NOMO-1 (cell line): ENCODE measurements around the gene LRIG1.

Experiments used
- DNase-seq, 2 experiments: peaks; one replicate each; lab custom pipeline; 2025; ENCODE audit not compliant: unreplicated experiment in 2 of 2; lab: John Stamatoyannopoulos, UW

Gene LRIG1

DNA sequence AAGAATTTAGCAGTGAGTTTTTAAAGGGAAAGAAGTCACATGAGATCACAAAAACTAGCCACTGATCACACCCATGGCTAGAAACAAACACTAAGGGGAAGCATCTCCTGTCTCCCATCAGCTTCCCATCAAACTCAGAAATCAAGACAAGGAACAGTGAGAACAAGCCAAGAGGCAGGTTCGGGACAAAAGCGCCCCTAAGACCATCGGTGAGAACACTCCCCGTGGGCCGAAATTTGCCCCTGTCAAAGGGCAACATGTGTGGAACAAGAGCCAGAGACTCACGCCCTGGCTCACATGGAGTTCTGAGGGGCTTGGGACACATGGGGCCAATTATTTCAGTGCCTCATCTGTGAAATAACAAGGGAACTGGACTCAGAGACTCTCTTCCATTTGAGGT is 49.1 kb downstream of the LRIG1 start:
- no peak for DNase-seq

DNA sequence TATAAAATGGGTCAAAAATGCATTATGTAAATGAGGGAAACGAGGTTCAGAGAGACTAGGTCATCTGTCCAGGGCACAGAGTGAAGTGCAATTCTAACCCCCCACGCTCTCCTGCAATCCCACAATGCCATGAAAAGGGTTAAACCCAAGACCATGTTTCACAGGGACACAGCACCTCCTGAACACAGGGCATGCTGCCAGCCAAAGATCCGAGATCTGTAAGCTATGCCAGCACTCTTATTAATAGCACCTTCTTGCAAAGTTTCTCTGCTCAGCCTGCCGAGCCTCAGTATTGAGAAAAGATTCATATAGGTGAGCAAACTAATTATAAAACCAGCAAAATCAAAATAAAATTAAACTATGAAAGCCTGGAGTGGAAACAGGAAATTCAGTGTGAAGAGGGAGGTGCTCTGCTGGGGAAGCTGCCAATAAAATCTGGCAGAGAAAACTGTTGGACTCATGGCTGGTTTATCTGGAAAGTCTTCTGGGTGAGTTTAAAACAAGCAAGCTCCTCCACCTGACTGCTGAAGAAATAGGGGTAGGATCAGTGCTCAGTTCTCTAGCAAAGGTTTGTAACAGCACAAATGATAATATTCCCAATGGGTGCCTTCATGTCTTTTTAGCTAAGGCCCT is 50.3 kb downstream of the LRIG1 start:
- no peak for DNase-seq

DNA sequence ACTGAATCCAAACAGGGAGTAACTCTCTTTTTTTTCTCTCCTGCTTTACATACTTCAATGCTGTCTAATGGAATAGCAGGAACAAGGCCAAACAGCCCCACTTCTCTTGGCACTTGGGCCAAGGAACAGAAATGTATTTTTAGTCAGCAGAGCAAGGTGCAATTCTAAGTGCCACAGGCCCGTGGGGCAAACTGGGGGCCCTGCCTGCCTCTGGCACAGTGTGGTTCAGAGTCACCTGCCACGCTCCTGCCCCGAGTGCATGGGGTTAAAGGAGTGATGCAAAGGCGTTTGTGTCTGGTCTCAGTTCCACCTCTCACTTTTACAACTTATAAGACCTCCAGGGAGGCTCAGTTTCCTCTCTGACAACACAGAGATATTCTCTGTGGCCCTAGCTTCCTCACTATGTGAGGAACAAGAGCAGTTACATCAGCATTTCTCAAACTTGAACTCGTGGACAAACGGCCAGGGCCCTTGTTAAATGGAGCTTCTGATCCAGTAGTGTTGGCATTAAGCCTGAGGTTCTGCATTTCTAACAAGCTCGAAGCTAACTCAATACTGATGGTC is 51.3 kb downstream of the LRIG1 start:
- DNase-seq, result peak in 1 of 2 experiments; percentile 5

DNA sequence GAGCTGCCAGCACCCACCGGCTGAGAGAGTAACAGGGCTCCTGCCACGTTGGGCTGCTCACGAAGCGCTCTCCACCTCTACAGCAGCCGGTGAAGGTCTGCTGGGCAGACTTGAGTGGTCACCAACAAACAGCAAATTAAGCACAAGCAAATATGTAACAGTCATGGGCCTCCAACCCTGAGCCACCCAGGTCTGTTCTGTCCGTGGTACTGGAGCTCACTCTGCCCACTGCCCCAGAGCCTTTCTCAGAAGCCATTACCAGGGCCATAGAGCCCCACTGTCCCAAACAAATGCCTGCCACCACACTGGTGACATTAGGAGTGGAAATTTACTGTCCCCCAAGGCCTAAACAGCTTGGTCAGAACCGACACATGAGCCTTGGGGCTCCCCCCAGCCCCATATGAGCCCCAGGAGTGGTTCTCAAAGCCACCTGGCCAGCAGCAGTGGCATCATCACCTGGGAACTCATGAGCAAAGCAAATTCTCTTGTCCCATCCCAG is 56.6 kb downstream of the LRIG1 start:
- no peak for DNase-seq

DNA sequence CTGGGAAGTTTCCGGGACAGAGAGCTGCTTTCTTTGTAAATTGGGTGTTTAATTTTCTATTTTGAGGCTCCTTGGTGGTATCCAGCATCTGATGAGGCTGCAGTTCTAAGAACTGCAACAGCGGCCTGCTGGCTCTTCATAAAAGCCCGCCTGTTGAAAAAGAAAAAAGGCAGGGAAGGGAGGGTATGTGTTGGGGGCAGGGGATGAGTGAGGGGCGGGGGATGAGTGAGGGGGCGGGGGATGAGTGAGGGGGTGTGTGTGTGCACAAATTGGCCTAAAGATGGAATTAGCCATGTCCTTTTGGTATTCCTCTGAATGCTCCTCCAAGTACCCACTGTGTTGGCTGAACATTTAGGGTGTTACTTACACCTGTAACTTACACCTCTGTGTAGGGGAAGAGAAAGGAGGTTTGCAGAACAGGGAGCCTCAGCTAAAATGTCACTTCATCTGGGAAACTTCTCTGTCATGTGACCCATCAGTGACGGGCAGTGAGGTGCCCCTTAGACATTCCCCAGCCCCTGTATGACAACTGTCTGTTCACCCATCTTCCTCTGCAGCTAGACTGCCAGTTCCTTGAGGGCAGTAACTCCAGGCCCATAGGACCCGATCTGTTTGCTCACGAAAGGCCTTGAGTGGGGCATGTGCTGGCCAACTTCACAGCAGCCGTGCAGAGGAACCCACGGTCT is 57.6 kb downstream of the LRIG1 start:
- DNase-seq, result no peak

DNA sequence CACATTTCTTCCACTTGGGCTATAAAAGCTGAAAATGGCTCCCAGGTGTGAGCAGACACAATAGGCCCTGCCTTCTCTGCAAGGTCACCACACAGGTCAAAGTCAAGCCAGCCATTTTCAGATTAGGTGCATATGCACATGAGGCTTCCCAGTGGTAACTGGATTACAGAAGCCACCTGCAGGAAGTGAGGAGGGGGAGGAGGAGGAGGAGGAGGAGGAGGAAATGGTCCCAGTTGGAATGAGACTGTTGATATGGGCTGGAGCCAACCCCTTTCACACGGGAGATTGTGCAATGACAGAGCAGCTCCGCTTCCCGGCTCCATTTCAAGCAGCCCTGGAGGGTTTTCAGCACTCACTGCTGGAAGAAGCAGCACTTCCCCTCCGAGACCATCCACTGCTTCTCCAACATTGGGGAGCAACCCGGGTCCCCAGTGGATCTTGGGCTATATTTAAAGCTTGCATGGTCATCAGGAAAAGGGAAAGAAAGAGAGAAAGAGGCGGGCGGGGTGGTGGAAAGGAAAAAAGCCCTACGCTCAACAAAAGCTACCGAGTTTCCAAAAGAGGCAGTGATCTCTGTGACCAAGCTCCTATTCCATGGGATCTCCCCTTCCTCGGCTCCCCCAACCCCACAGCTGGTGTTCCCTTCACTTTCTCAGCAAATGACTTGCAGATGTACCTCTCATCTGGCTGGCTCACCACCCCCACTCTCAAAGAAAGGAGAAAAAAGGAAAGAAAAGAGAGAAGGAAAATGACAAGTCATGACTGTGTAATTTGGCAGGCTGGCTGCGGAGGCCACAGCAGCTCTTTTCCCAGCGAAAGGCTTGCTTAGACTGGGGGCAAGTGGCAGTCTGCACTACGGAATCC is 58.3 kb downstream of the LRIG1 start:
- DNase-seq, result peak in 1 of 2 experiments; percentile 2

DNA sequence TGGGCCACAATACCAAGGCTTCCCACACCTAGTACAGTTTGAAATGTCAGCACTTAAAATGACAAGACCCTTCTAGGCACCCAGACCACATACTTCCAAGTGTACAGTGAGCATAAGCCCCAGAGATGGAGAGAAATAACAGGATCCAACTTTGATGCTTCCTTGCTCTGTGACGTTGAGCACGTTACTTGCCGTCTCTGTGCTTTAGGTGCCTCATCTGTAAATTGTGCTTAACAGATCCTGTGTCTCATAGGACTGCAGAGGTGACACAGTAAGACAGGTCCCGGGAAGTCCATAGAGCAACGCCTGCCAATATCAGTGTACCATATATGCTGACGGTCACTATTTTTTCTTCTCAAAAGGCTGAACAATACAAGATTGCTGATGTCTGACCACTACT is 59.1 kb downstream of the LRIG1 start:
- DNase-seq, result no peak

DNA sequence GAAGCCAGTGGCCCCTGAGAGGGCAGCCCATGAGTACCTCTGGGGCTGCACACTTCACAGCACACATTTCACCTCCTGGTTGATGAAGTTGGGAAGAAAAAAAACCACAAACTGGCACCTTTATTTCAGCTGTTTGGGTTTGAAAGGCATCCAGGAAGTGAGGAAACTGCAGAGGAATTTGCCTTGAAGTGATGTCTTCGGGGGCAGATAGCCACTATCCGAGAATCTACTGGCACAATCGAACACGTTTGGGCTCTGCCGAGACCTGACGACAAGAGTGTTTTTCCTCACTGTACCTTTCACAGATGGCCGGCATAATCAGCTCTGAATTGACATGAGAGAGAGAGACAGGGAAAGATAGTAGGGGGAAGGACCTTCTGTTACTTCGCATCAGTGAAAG is 59.7 kb downstream of the LRIG1 start:
- DNase-seq, result no peak

DNA sequence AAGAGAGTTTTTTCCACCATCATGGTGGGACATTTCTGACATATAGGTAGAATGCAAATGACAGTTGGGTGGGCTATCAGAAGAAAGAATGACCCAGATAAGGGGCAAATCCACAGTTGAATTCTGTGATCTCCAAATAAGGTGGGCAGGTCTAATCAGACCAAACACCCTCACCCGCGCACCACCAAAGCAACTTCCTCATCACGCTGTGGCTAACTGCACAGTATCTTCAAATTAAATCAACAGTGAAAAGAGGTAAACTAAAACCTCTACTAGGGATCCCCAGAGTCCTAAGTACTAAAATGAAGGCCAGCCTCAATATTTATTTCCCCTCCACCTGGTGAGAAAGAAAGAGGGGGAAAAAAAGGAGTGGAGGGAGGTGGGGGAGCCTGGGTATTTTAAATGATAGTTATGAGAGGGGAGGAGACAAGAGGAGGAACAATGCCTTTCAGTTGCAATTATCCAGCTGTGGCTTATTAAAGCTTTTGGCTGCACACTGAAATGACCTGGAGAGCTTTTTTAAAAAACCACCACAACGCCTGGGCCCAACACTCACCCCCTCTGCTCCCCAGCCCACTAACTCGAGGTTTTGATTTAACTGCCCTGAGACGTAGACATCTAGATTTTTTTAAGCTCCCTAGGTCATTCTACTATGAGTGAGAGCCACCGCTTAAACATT is 61.0 kb downstream of the LRIG1 start:
- DNase-seq, result peak; percentile 59 to 86

DNA sequence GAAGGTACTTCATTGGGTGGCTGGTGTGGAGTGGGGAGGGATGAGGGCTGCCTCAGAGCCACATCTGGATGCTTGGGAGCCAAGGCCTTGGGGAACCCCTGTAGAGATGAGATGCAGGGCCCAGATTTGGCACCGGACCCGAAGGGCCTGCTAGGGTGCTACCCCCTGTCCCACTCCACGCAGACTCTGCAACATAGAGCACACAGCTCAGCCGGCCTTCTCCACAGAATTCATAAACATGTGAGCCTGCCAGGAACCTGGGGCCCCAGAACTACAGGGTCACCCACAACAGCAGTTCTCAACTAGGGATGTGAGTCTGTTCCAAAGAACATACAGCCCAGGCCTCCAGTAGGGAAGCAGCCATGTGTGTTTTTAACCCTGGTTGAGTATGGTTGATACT is 62.8 kb downstream of the LRIG1 start:
- no peak for DNase-seq

DNA sequence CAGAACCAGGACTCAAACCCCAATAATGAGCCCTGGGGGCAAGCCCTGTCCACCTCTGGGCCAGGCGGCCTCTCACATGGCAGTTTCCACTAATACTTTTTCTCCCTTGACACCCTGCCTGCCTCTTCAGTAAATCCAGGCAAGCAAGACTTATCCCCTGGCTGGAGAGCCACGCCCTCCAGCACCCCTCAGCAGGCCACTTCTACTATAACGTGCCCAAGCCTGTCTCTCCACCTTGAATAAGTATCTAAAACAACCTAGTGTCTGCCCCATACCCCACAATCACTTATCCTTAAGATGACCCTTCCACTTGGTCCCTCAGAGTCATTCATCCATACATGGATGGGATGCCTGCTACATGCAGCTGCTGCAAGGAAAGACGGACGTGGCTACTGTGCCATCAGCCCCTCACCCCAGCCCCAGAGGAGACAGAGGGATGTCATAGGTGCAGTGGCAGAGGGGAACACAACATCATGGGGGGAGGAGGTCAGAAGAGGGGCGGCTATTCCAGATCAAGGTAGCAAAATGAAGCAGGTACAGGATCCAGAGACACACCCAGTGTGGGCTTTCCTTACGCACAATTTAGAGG is 63.4 kb downstream of the LRIG1 start:
- DNase-seq, result no peak

DNA sequence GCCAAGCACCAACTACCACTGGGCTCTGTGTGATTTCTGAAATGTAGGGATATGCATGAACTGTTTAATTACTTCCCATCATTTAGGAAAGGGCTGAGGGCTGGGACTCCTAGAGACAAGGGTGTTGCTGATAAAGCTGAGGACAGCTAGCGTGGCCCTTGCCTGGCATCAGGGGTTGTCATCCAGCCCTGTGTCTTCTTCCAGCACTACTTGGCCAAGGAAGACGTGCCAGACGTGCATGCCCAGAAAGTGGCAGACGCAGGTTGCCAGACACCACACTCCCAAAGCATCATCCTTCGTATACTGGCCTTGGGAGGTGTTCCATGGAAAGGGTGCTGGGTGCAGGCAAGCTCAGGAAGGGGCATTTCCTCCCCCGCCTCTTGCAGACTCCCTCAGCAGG is 64.8 kb downstream of the LRIG1 start:
- no peak for DNase-seq

DNA sequence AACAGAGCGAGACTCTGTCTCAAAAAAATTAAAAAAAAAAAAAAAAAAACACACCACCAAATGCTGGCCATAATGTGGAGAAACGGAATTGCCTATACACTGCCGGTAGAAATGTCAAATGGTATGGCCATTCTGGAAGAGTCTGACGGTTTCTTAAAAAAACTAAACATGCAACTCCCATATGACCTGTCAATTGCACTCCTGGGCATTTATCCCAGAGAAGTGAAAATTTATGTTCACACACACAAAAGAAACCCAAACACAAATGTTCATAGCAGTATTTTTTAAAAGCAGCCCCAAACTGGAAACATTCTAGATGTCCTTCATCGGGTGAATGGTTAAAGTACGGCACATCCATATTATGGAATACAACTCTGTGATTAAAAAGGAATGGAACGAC is 66.1 kb downstream of the LRIG1 start:
- DNase-seq, result no peak

DNA sequence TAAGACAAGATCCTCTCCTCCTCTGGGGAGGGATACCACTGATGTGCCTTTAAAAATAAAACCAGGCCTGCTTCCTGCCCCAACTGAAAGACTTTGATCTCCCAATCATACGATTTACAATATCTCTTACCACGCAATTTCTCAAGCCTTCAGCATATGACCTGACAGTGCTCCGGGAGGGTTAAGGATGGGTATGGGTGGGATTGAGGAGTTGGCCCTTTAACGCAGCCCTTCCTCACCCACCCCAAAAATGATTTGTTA is 67.4 kb downstream of the LRIG1 start:
- no peak for DNase-seq

DNA sequence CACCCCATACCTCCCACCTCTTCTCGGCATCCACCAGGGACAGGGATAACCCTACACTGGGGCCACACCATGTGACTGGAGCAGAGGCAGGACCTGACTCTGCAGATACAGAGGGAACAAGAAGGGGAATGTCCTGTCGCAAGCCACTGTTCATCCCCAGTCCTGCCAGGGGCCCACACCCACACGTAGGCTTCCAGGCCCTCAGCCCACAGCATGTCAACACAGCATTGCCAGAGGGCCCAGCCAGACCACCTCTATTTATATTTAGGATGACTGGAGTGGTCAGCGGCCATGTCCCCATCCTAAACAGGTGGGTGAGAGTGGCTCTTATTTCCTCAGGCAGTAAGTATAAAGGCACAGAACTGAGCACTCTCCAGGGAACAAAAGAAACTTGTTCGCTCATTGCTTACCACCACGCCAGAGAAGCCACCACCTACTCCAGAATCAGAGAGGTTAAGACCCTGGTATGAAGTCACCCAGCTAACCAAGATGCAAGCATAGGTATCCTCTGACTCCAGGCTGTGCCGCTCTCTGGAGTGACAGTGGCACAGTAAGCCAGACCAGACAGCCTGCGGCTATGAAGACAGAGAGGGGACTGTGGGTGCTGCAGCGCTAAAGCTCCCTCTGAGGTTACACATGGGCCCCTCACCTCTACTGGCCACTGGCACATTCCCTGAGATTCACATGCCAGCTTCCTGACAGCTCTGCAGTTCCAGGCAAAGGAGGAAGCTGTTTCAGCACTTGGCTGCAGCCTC is 67.9 kb downstream of the LRIG1 start:
- no peak for DNase-seq

DNA sequence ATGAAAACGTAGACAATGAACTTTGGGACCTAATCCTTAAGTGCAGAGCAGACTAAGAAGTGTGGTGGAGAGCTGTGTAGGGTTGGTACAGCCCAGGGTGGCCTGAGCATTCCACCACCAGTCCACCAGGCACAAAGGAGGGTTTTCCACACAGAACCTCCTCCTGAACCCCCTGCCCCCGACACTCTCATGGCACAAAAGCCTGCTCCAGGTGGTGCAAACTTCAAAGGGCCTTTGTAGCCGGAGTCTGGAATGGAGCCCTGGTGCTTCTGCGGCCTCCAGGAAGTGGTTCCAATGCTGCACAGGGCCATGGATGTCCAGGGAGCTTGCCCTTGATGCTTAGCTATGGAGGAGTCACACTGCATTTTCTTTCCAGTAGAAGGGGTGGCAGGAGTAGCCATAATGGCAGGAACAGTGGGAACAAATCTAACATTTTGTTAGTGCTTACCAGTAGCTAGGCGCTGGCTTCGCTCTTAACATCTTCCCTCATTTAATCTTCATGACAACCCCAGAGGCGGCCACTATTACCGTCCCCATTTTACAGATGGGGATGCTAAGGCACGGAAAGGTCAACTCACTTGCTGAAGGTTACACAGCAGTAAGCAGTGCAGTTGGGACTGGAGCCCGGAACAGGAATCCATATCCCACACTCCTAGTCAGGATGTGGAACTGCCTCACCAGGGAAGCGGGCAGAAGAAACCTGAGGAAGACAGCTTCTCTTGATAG is 68.6 kb downstream of the LRIG1 start:
- no peak for DNase-seq

DNA sequence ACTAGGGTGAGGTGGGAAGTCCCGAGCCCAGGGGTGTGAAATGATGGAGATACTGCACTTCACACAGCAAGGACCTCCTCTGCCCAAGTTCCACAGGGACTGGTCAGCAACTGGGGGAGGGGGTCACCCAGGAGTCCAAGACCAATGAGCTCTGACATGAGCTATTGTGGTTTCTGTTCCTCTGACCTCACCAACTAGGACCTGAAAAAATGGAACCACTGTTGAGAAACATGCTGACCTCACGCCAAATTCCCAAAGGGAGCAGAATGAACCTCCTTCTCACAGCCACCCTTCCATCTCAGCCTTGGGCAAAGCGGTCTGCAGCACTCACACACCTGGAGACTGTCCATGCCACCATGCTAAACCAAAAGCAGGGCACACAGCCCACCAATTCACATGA is 69.3 kb downstream of the LRIG1 start:
- DNase-seq, result no peak

DNA sequence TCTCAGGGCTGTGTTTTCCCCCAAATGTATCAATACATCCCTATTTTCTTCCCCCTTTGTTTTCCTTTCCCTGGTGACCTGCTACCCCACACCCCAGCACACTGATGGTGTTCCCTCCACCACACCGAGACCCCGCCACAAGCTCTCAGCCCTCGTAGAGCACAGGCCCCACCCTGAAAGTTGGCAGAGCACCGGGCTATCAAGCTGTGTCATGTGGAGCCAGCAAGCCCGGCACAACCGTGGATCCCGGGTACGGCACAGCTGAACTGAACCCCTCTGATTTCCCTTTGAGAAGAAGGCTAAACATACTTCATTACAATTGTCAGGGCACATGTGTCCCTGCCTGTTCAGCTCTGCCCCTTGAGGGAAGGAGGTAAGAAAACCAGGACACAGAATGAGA is 69.9 kb downstream of the LRIG1 start:
- no peak for DNase-seq

DNA sequence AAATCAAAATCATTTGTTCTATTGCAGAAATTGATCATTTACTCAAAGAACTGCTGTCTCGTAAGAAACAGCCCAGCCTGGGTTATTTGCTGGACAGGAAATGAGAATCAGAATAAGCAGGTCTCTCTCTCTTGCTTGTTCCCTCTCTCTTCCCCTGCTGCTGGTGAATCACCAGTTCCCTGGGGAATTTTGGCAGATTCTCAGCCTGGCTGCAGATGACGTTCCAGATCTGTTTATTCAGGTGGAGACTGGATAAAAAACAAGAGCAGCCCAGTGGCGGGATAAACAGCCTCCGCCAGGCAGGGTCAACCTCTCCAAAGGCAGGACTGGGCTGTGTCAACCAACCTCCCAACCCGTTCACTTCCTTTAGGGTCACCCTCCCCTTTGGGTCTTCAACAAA is 72.1 kb downstream of the LRIG1 start:
- no peak for DNase-seq
